Measurements from ENCODE around the gene TYMP.

- TF ChIP-seq CTCF (IDR thresholded peaks at IDR 0.05) (no peak), POLR2A (IDR thresholded peaks at IDR 0.05) (no peak)
Measured at GRCh38 chr22:50546326-50547262, 16.8 kb upstream of the TYMP start.

All from uterus (tissue), 2 donors.